ENCODE measurements around the gene GPC3.
A peak's percentile ranks its signal among the peaks of the same experiment; 100 is the strongest.

GPC3 gene

GRCh38 chrX:133907606-133908005 lies 77.8 kb downstream of the GPC3 start:
- H3K27ac ChIP-seq (replicated peaks; ENCODE audit: low read length), result no peak overlapping the region
- peaks cover 0 to 3% of the 10 kb centered on the region in 2 donors for H3K4me1 ChIP-seq (ENCODE audit: control insufficient read depth in 2 of 2, insufficient read depth in 1 of 2, low read depth in 1 of 2, low read length in 2 of 2)
- H3K4me3 ChIP-seq (ENCODE audit: low read length in 2 of 2), result no peak overlapping the region
- no peak overlapping the region for H3K4me2 ChIP-seq (ENCODE audit: insufficient read depth, low read length, poor library complexity, severe bottlenecking)
- H3K36me3 ChIP-seq (replicated peaks in 1 of 2; ENCODE audit: control insufficient read depth in 2 of 2, insufficient read depth in 2 of 2, low read length in 2 of 2), result no peaks in the 10 kb centered on the region
- no peak overlapping the region for H4K91ac ChIP-seq (ENCODE audit: low read depth, low read length, poor library complexity)
- H2AK5ac ChIP-seq (ENCODE audit: low read depth, low read length), result no peak overlapping the region
- H3K23ac ChIP-seq (ENCODE audit: low read depth, low read length, poor library complexity), result no peak overlapping the region
- H3K9me3 ChIP-seq (replicated peaks in 1 of 2; ENCODE audit: control insufficient read depth in 2 of 2, insufficient read depth in 1 of 2, low read depth in 1 of 2, low read length in 2 of 2), result no peaks in the 10 kb centered on the region
- no peak overlapping the region for H2BK15ac ChIP-seq (ENCODE audit: low read length)
- no peaks in the 10 kb centered on the region for H3K79me1 ChIP-seq (ENCODE audit: low read depth, low read length)
- H3K27me3 ChIP-seq (ENCODE audit: control insufficient read depth in 3 of 3, insufficient read depth in 3 of 3, low read depth in 1 of 3, low read length in 3 of 3), result no peaks in the 10 kb centered on the region
- H3K14ac ChIP-seq (ENCODE audit: low read length), result no peak overlapping the region
- no CpG with 5 or more reads among the region's 2 CpGs for WGBS, 2 donors (ENCODE audit: extremely low coverage in 2 of 2, insufficient read length in 2 of 2, insufficient replicate concordance in 1 of 2)
- H2AFZ ChIP-seq (ENCODE audit: low read length), result no peak overlapping the region
- DNase-seq (ENCODE audit: low spot score), result no peak
- H2BK120ac ChIP-seq (ENCODE audit: low read depth, low read length), result no peak overlapping the region
- H3K4ac ChIP-seq (ENCODE audit: low read length), result no peak overlapping the region
- no peak overlapping the region for H3K9ac ChIP-seq (ENCODE audit: low read depth, low read length, poor library complexity)
- H3K18ac ChIP-seq (ENCODE audit: low read length), result no peak overlapping the region
- H2BK12ac ChIP-seq (ENCODE audit: low read length), result no peak overlapping the region
- H4K8ac ChIP-seq (ENCODE audit: low read depth, low read length), result no peak overlapping the region
- no peak overlapping the region for H2BK5ac ChIP-seq (ENCODE audit: low read length)

GRCh38 chrX:133905305-133905704 lies 80.1 kb downstream of the GPC3 start:
- Histone ChIP-seq H3K9ac (ENCODE audit: low read depth, low read length, poor library complexity) (no peak overlapping the region), H2BK120ac (ENCODE audit: low read depth, low read length) (no peak overlapping the region), H2AK5ac (ENCODE audit: low read depth, low read length) (no peak overlapping the region), H2BK5ac (ENCODE audit: low read length) (no peak overlapping the region), H2AFZ (ENCODE audit: low read length) (no peak overlapping the region), H3K27ac (replicated peaks; ENCODE audit: low read length) (no peak overlapping the region), H3K18ac (ENCODE audit: low read length) (no peak overlapping the region), H3K4ac (ENCODE audit: low read length) (no peak overlapping the region), H4K8ac (ENCODE audit: low read depth, low read length) (no peak overlapping the region), H2BK12ac (ENCODE audit: low read length) (no peak overlapping the region), H3K27me3 (ENCODE audit: control insufficient read depth in 3 of 3, insufficient read depth in 3 of 3, low read depth in 1 of 3, low read length in 3 of 3) (no peaks in the 10 kb centered on the region), H4K91ac (ENCODE audit: low read depth, low read length, poor library complexity) (no peak overlapping the region), H3K14ac (ENCODE audit: low read length) (no peak overlapping the region), H3K23ac (ENCODE audit: low read depth, low read length, poor library complexity) (no peak overlapping the region), H3K36me3 (replicated peaks in 1 of 2; ENCODE audit: control insufficient read depth in 2 of 2, insufficient read depth in 2 of 2, low read length in 2 of 2) (no peaks in the 10 kb centered on the region), H3K9me3 (replicated peaks in 1 of 2; ENCODE audit: control insufficient read depth in 2 of 2, insufficient read depth in 1 of 2, low read depth in 1 of 2, low read length in 2 of 2) (no peaks in the 10 kb centered on the region), H2BK15ac (ENCODE audit: low read length) (no peak overlapping the region), H3K4me2 (ENCODE audit: insufficient read depth, low read length, poor library complexity, severe bottlenecking) (no peak overlapping the region), H3K4me3 (ENCODE audit: low read length in 2 of 2) (no peak overlapping the region), H3K79me1 (ENCODE audit: low read depth, low read length) (no peaks in the 10 kb centered on the region), H3K4me1 (ENCODE audit: control insufficient read depth in 2 of 2, insufficient read depth in 1 of 2, low read depth in 1 of 2, low read length in 2 of 2) (no peaks in the 10 kb centered on the region)
- DNase-seq (ENCODE audit: low spot score), result no peak
- WGBS, 2 donors (ENCODE audit: extremely low coverage in 2 of 2, insufficient read length in 2 of 2, insufficient replicate concordance in 1 of 2), result no CpG with 5 or more reads among the region's 3 CpGs

GRCh38 chrX:133897593-133898163 lies 87.7 kb downstream of the GPC3 start:
- no peaks in the 10 kb centered on the region for H3K36me3 ChIP-seq (replicated peaks in 1 of 2; ENCODE audit: control insufficient read depth in 2 of 2, insufficient read depth in 2 of 2, low read length in 2 of 2)
- H3K9ac ChIP-seq (ENCODE audit: low read depth, low read length, poor library complexity), result no peak overlapping the region
- H3K14ac ChIP-seq (ENCODE audit: low read length), result no peak overlapping the region
- no peak overlapping the region for H2BK12ac ChIP-seq (ENCODE audit: low read length)
- H2AFZ ChIP-seq (ENCODE audit: low read length), result no peak overlapping the region
- H3K27ac ChIP-seq (replicated peaks; ENCODE audit: low read length), result no peak overlapping the region
- H2BK5ac ChIP-seq (ENCODE audit: low read length), result no peak overlapping the region
- no peak overlapping the region for H2BK120ac ChIP-seq (ENCODE audit: low read depth, low read length)
- WGBS, 2 donors (ENCODE audit: extremely low coverage in 2 of 2, insufficient read length in 2 of 2, insufficient replicate concordance in 1 of 2), result no CpG with 5 or more reads among the region's 4 CpGs
- no peaks in the 10 kb centered on the region for H3K27me3 ChIP-seq (ENCODE audit: control insufficient read depth in 3 of 3, insufficient read depth in 3 of 3, low read depth in 1 of 3, low read length in 3 of 3)
- H3K9me3 ChIP-seq (replicated peaks in 1 of 2; ENCODE audit: control insufficient read depth in 2 of 2, insufficient read depth in 1 of 2, low read depth in 1 of 2, low read length in 2 of 2), result no peaks in the 10 kb centered on the region
- H3K4me2 ChIP-seq (ENCODE audit: insufficient read depth, low read length, poor library complexity, severe bottlenecking), result no peak overlapping the region
- no peaks in the 10 kb centered on the region for H3K4me1 ChIP-seq (ENCODE audit: control insufficient read depth in 2 of 2, insufficient read depth in 1 of 2, low read depth in 1 of 2, low read length in 2 of 2)
- no peak overlapping the region for H4K8ac ChIP-seq (ENCODE audit: low read depth, low read length)
- no peak overlapping the region for H2BK15ac ChIP-seq (ENCODE audit: low read length)
- H3K18ac ChIP-seq (ENCODE audit: low read length), result no peak overlapping the region
- no peak overlapping the region for H4K91ac ChIP-seq (ENCODE audit: low read depth, low read length, poor library complexity)
- H3K79me1 ChIP-seq (ENCODE audit: low read depth, low read length), result no peaks in the 10 kb centered on the region
- H3K4ac ChIP-seq (ENCODE audit: low read length), result no peak overlapping the region
- H3K4me3 ChIP-seq (ENCODE audit: low read length in 2 of 2), result no peak overlapping the region
- H2AK5ac ChIP-seq (ENCODE audit: low read depth, low read length), result no peak overlapping the region
- H3K23ac ChIP-seq (ENCODE audit: low read depth, low read length, poor library complexity), result no peak overlapping the region
- no peak for DNase-seq (ENCODE audit: low spot score)

- H3K23ac ChIP-seq (ENCODE audit: low read depth, low read length, poor library complexity), result no peak overlapping the region
- H3K27ac ChIP-seq (replicated peaks; ENCODE audit: low read length), result peak overlapping the region; percentile 90
- H3K4ac ChIP-seq (ENCODE audit: low read length), result no peak overlapping the region
- no peak overlapping the region for H4K8ac ChIP-seq (ENCODE audit: low read depth, low read length)
- H4K91ac ChIP-seq (ENCODE audit: low read depth, low read length, poor library complexity), result no peak overlapping the region
- H3K4me3 ChIP-seq (ENCODE audit: low read length in 2 of 2), result no peak overlapping the region
- no CpG with 5 or more reads among the region's 2 CpGs for WGBS, 2 donors (ENCODE audit: extremely low coverage in 2 of 2, insufficient read length in 2 of 2, insufficient replicate concordance in 1 of 2)
- no peak overlapping the region for H2BK120ac ChIP-seq (ENCODE audit: low read depth, low read length)
- no peak overlapping the region for H3K14ac ChIP-seq (ENCODE audit: low read length)
- no peak overlapping the region for H3K9ac ChIP-seq (ENCODE audit: low read depth, low read length, poor library complexity)
- no peak overlapping the region for H3K18ac ChIP-seq (ENCODE audit: low read length)
- H2AK5ac ChIP-seq (ENCODE audit: low read depth, low read length), result no peak overlapping the region
- H2BK12ac ChIP-seq (ENCODE audit: low read length), result no peak overlapping the region
- peaks cover 4 to 9% of the 10 kb centered on the region in 2 donors for H3K4me1 ChIP-seq (ENCODE audit: control insufficient read depth in 2 of 2, insufficient read depth in 1 of 2, low read depth in 1 of 2, low read length in 2 of 2)
- no peak overlapping the region for H2BK5ac ChIP-seq (ENCODE audit: low read length)
- no peaks in the 10 kb centered on the region for H3K27me3 ChIP-seq (ENCODE audit: control insufficient read depth in 3 of 3, insufficient read depth in 3 of 3, low read depth in 1 of 3, low read length in 3 of 3)
- H3K9me3 ChIP-seq (replicated peaks in 1 of 2; ENCODE audit: control insufficient read depth in 2 of 2, insufficient read depth in 1 of 2, low read depth in 1 of 2, low read length in 2 of 2), result no peaks in the 10 kb centered on the region
- DNase-seq (ENCODE audit: low spot score), result peak; percentile 55
- H2BK15ac ChIP-seq (ENCODE audit: low read length), result no peak overlapping the region
- H3K36me3 ChIP-seq (replicated peaks in 1 of 2; ENCODE audit: control insufficient read depth in 2 of 2, insufficient read depth in 2 of 2, low read length in 2 of 2), result no peaks in the 10 kb centered on the region
- no peak overlapping the region for H2AFZ ChIP-seq (ENCODE audit: low read length)
- H3K79me1 ChIP-seq (ENCODE audit: low read depth, low read length), result no peaks in the 10 kb centered on the region
- no peak overlapping the region for H3K4me2 ChIP-seq (ENCODE audit: insufficient read depth, low read length, poor library complexity, severe bottlenecking)
Observed at GRCh38 chrX:133892337-133892736, 93.1 kb downstream of the GPC3 start.
